H1 (cell line): Measurements from ENCODE around the gene GCSAM. TPM values are rescaled to one million over a fixed set of nuclear protein-coding genes. Genes with fewer than 3 reads are reported as not detected.

Experiments used
- CTCF ChIA-PET: fragments of 300-600 bp; sonication (Branson Sonifier 250); formaldehyde crosslinking; loops from one replicate; lab custom pipeline; 2021; ENCODE audit not compliant: partially characterized antibody; lab: Charles Lee
- POLR2A ChIA-PET: fragments of 300-600 bp; sonication (Branson Sonifier 250); formaldehyde crosslinking; loops from one replicate; lab custom pipeline; 2021; ENCODE audit warnings: inconsistent platforms; ENCODE audit not compliant: partially characterized antibody; lab: Charles Lee
- DNase-seq, 2 experiments: peaks; one replicate each; pipeline versions ENCODE4 v3.0.0 to v3.0.0-alpha.2; 2010 to 2022; ENCODE audit warnings: low spot score in 2 of 2, low read depth in 1 of 2, mixed read lengths in 1 of 2
- FAIRE-seq: peaks from 2 replicates; lab custom pipeline; 2011; peaks lifted over from hg19 to GRCh38; lab: Jason Lieb, UNC
- H2AFZ ChIP-seq: 2 replicates; pipeline ENCODE4 v1.8.1; 2012; ENCODE audit warnings: low read length, inconsistent platforms
- H2AK5ac ChIP-seq: 2 replicates; pipeline ENCODE4 v1.6.1; 2013; ENCODE audit warnings: low read depth, low read length
- H2BK120ac ChIP-seq: replicated peaks from 2 replicates; pipeline ENCODE3; 2013; ENCODE audit warnings: low read depth, low read length, inconsistent platforms
- H2BK12ac ChIP-seq: 2 replicates; pipeline ENCODE4 v1.6.1; 2013; ENCODE audit warnings: low read depth, low read length
- H2BK15ac ChIP-seq: 2 replicates; pipeline ENCODE4 v1.6.1; 2013; ENCODE audit warnings: low read length
- H2BK20ac ChIP-seq: 2 replicates; pipeline ENCODE4 v1.6.1; 2013; ENCODE audit warnings: low read length
- H2BK5ac ChIP-seq: 2 replicates; pipeline ENCODE4 v1.6.1; 2013; ENCODE audit warnings: low read depth, low read length
- H3K14ac ChIP-seq: 2 replicates; pipeline ENCODE4 v1.6.1; 2013; ENCODE audit warnings: inconsistent platforms; ENCODE audit not compliant: insufficient read length
- H3K18ac ChIP-seq: 2 replicates; pipeline ENCODE4 v1.6.1; 2013; ENCODE audit warnings: low read length; ENCODE audit errors: extremely low read depth
- H3K23ac ChIP-seq: 2 replicates; pipeline ENCODE4 v1.6.1; 2013; ENCODE audit warnings: inconsistent platforms; ENCODE audit not compliant: insufficient read length
- H3K23me2 ChIP-seq: 2 replicates; pipeline ENCODE4 v1.6.1; 2013; ENCODE audit warnings: low read depth, low read length
- H3K27ac ChIP-seq: 2 replicates; pipeline ENCODE4 v1.6.1; 2011; ENCODE audit warnings: low read depth, low read length, inconsistent platforms
- H3K27me3 ChIP-seq, 4 experiments: replicated peaks in 1 of 4; 1 replicate in 1 of 4; 2 replicates in 3 of 4; pipeline versions ENCODE4 v1.6.1 to v1.8.1; 2011 to 2013; ENCODE audit warnings: low read length in 3 of 4, mild to moderate bottlenecking in 3 of 4, inconsistent platforms in 2 of 4, mixed read lengths in 2 of 4, moderate library complexity in 1 of 4; ENCODE audit not compliant: control insufficient read depth in 3 of 4, insufficient read depth in 3 of 4; ENCODE audit errors: extremely low read depth in 1 of 4
- H3K36me3 ChIP-seq, 4 experiments: 2 replicates each; pipeline versions ENCODE4 v1.6.1 to v1.8.1; 2011 to 2013; ENCODE audit warnings: mild to moderate bottlenecking in 4 of 4, low read length in 3 of 4, moderate library complexity in 2 of 4, control low read depth in 1 of 4, inconsistent platforms in 1 of 4; ENCODE audit not compliant: insufficient read depth in 4 of 4, control insufficient read depth in 2 of 4
- H3K4ac ChIP-seq: replicated peaks from 2 replicates; pipeline ENCODE3; 2013; ENCODE audit warnings: low read length, low read depth, mixed read lengths, inconsistent platforms; ENCODE audit not compliant: insufficient read length
- H3K4me1 ChIP-seq, 4 experiments: replicated peaks in 1 of 4; 1 replicate in 1 of 4; 2 replicates in 3 of 4; pipeline versions ENCODE4 v1.6.1 to v1.8.1; 2011 to 2013; ENCODE audit warnings: low read length in 3 of 4, inconsistent platforms in 2 of 4, mixed read lengths in 1 of 4; ENCODE audit not compliant: insufficient read depth in 4 of 4, control insufficient read depth in 3 of 4
- H3K4me2 ChIP-seq, 2 experiments: 2 replicates each; pipeline versions ENCODE4 v1.6.1 to v1.8.1; 2011 to 2013; ENCODE audit warnings: low read depth in 2 of 2, low read length in 2 of 2, control low read depth in 1 of 2, inconsistent platforms in 1 of 2, mild to moderate bottlenecking in 1 of 2; ENCODE audit not compliant: insufficient read depth in 1 of 2
- H3K4me3 ChIP-seq, 4 experiments: fragments of 200-600, 300-600 bp in 1 of 4; sonication (generic), shearing (Covaris generic), sonication (Bioruptor Twin) in 1 of 4; 2 replicates each; pipeline versions ENCODE4 v1.5.1 to v1.8.1; 2011 to 2016; ENCODE audit warnings: low read length in 4 of 4, low read depth in 3 of 4, control low read depth in 2 of 4, inconsistent platforms in 2 of 4, mild to moderate bottlenecking in 2 of 4, mixed read lengths in 1 of 4, moderate library complexity in 1 of 4; ENCODE audit not compliant: insufficient read depth in 2 of 4; ENCODE audit errors: extremely low read depth in 1 of 4
- H3K56ac ChIP-seq: replicated peaks from 2 replicates; pipeline ENCODE3; 2013; ENCODE audit warnings: low read depth, mild to moderate bottlenecking, mixed read lengths, low read length, inconsistent platforms; ENCODE audit not compliant: insufficient read length
- H3K79me1 ChIP-seq: 2 replicates; pipeline ENCODE4 v1.6.1; 2013; ENCODE audit warnings: low read depth, low read length, control low read depth
- H3K79me2 ChIP-seq, 2 experiments: 2 replicates each; pipeline versions ENCODE4 v1.6.1 to v1.8.1; 2012 to 2013; ENCODE audit warnings: low read length in 2 of 2, mild to moderate bottlenecking in 2 of 2, inconsistent platforms in 1 of 2; ENCODE audit not compliant: insufficient read depth in 2 of 2, control insufficient read depth in 1 of 2
- H3K9ac ChIP-seq, 4 experiments: replicated peaks in 1 of 4; 1 replicate in 1 of 4; 2 replicates in 3 of 4; pipeline versions ENCODE4 v1.6.1 to v1.8.1; 2011 to 2013; ENCODE audit warnings: low read depth in 3 of 4, low read length in 3 of 4, control low read depth in 2 of 4, mild to moderate bottlenecking in 2 of 4, moderate library complexity in 2 of 4, inconsistent platforms in 1 of 4; ENCODE audit errors: extremely low read depth in 1 of 4
- H3K9me3 ChIP-seq, 2 experiments: 2 replicates each; pipeline versions ENCODE4 v1.6.1 to v1.8.1; 2012 to 2013; ENCODE audit warnings: mild to moderate bottlenecking in 2 of 2, moderate library complexity in 2 of 2, control low read depth in 1 of 2, inconsistent platforms in 1 of 2, low read depth in 1 of 2, low read length in 1 of 2, mixed read lengths in 1 of 2; ENCODE audit not compliant: insufficient read depth in 2 of 2
- H4K20me1 ChIP-seq, 2 experiments: replicated peaks in 1 of 2; 2 replicates each; pipeline versions ENCODE3 to v1.8.1; 2011 to 2013; ENCODE audit warnings: inconsistent platforms in 2 of 2, low read length in 2 of 2, mild to moderate bottlenecking in 1 of 2; ENCODE audit not compliant: insufficient read depth in 2 of 2, control insufficient read depth in 1 of 2
- H4K5ac ChIP-seq: 2 replicates; pipeline ENCODE4 v1.6.1; 2013; ENCODE audit warnings: low read length, low read depth, mixed read lengths, inconsistent platforms; ENCODE audit not compliant: insufficient read length
- H4K8ac ChIP-seq: 2 replicates; pipeline ENCODE4 v1.8.0; 2013; ENCODE audit warnings: mild to moderate bottlenecking, moderate library complexity, low read length, inconsistent platforms; ENCODE audit not compliant: insufficient read depth; ENCODE audit errors: extremely low read depth
- H4K91ac ChIP-seq: replicated peaks from 2 replicates; pipeline ENCODE3; 2013; ENCODE audit warnings: low read length, mixed read lengths, inconsistent platforms; ENCODE audit not compliant: insufficient read length
- BCL11A ChIP-seq, 2 experiments: IDR thresholded peaks; one replicate each; pipeline ENCODE4 v1.6.1; 2011; ENCODE audit warnings: low read depth in 2 of 2, low read length in 2 of 2, mild to moderate bottlenecking in 2 of 2
- BRCA1 ChIP-seq: IDR thresholded peaks from 2 replicates; pipeline ENCODE4 v1.6.1; 2012; ENCODE audit warnings: low read depth, low read length, improper control_type of control experiment
- CEBPB ChIP-seq: IDR thresholded peaks from 2 replicates; pipeline ENCODE4 v1.6.1; 2012; ENCODE audit warnings: low read depth, low read length
- CHD2 ChIP-seq: IDR thresholded peaks from 2 replicates; pipeline ENCODE4 v1.6.1; 2012; ENCODE audit warnings: low read length, improper control_type of control experiment
- EGR1 ChIP-seq: IDR thresholded peaks from 2 replicates; pipeline ENCODE4 v1.6.1; 2011; ENCODE audit warnings: low read depth, low read length, borderline replicate concordance
- HDAC6 ChIP-seq: IDR thresholded peaks from one replicate; pipeline ENCODE4 v1.7.1; 2012; ENCODE audit warnings: low read depth, mild to moderate bottlenecking, inconsistent platforms, low read length, moderate library complexity
- KDM1A ChIP-seq: fragments of 200-600, 300-600 bp; sonication (generic); IDR thresholded peaks from 2 replicates; pipeline ENCODE4 v1.7.1; 2016; ENCODE audit warnings: mild to moderate bottlenecking, low read length, borderline replicate concordance
- NANOG ChIP-seq: IDR thresholded peaks from 2 replicates; pipeline ENCODE4 v1.6.1; 2011; ENCODE audit warnings: low read length, low read depth, mild to moderate bottlenecking, inconsistent platforms; ENCODE audit not compliant: insufficient read depth, poor library complexity, severe bottlenecking
- RNF2 ChIP-seq: fragments of 200-900, 300-1000 bp; sonication (generic); IDR thresholded peaks from 2 replicates; pipeline ENCODE4 v1.7.1; 2016; ENCODE audit warnings: borderline replicate concordance, low read depth, mild to moderate bottlenecking, antibody characterized with exemption, low read length; ENCODE audit not compliant: poor library complexity, severe bottlenecking; ENCODE audit errors: missing control alignments
- SIX5 ChIP-seq: IDR thresholded peaks from 2 replicates; pipeline ENCODE4 v1.6.1; 2011; ENCODE audit warnings: mild to moderate bottlenecking, low read depth, low read length
- SP1 ChIP-seq: IDR thresholded peaks from 2 replicates; pipeline ENCODE4 v1.6.1; 2011; ENCODE audit warnings: low read depth, low read length
- SP2 ChIP-seq: IDR thresholded peaks from 2 replicates; pipeline ENCODE4 v1.6.1; 2012; ENCODE audit warnings: mild to moderate bottlenecking, low read length, inconsistent platforms
- SRF ChIP-seq: IDR thresholded peaks from 2 replicates; pipeline ENCODE4 v1.6.1; 2011; ENCODE audit warnings: mild to moderate bottlenecking, low read depth, low read length, moderate library complexity
- TAF1 ChIP-seq: IDR thresholded peaks from 2 replicates; pipeline ENCODE4 v1.6.1; 2011; ENCODE audit warnings: mild to moderate bottlenecking, low read depth, low read length
- YY1 ChIP-seq: IDR thresholded peaks from 2 replicates; pipeline ENCODE4 v1.6.1; 2011; ENCODE audit warnings: low read depth, mild to moderate bottlenecking, low read length
- WGBS, 2 experiments: shearing (Covaris generic) in 1 of 2; methylation state at CpG; one replicate each; pipeline versions ENCODE4 v1.1.6 to v1.1.7; 2013 to 2015; ENCODE audit warnings: low lambda C conversion rate in 2 of 2, mixed read lengths in 2 of 2, inconsistent platforms in 1 of 2, low coverage in 1 of 2, missing lambda C conversion rate in 1 of 2; ENCODE audit not compliant: insufficient replicate concordance in 2 of 2, insufficient coverage in 1 of 2, insufficient read length in 1 of 2; ENCODE audit errors: extremely low coverage in 1 of 2, missing lambda C conversion rate in 1 of 2; 5-methylcytosine and 5-hydroxymethylcytosine counted together
- polyA plus RNA-seq, 7 experiments: library from polyadenylated mRNA; depleted of rRNA in 3 of 7; stranded (reverse) in 5 of 7; unstranded in 2 of 7; fragments of >200 nt in 5 of 7; fragments of 200-250 nt in 2 of 7; gene quantifications; 1 replicate in 5 of 7; 2 replicates in 1 of 7; 4 replicates in 1 of 7; pipeline versions ENCODE4 v1.2.1 to v1.2.3, GENCODE V29; 2011 to 2013; ENCODE audit warnings: missing spikeins in 2 of 7, mixed read lengths in 2 of 7
- total RNA-seq: library from RNA; stranded (reverse); fragmentation: NEBNext Ultra II Directional; extraction: Animal tissue kit (Norgen Biotek cat#: 25700); gene quantifications from 2 replicates; pipeline ENCODE4 v1.2.1, GENCODE V29; 2021

Gene GCSAM
- total and polyA plus RNA-seq, 2 of the 8 experiments (the other 6 are each of a cell fraction or from before 2014, with no cell fraction given): not detected

DNA sequence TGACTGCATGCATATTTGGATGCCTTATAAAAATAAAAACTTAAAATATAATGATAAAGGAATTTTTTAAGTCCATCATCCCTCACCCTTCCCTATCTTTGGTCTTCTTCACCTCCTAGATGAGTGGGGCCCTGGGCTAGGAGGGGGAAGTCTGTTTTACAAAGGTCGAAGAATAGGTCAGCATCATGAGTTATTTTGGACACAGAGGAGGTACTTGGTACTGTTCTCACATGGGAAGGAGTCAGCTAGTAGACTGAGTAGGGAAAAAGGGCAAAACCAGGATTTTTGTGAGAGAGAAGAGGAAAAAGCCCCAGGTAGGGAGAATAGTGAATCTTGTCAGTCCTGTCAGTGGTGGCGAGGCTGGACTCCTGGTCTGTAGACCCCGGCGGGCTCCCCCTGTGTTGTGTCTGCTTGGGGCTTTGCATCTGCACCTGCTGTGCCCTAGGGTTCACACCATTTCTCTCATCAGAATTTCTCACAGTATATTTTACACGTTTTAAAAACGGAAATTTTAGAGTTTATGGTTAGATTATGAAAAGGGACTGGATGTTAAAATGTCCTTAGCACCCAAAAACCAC, 17.2 kb downstream of the GCSAM start:
- peaks cover 0 to 4% (median 2%) of the 10 kb centered on the region in 4 experiments; a peak in 2 of 7 replicates for H3K4me1 ChIP-seq
- no peak overlapping the region for H2AFZ ChIP-seq
- no peak for FAIRE-seq
- 87% methylated on average over 6 of the region's 6 CpGs; no CpG with 5 or more reads in 1 of the 2 experiments for WGBS, 2 experiments
- no peaks in the 10 kb centered on the region for H4K20me1 ChIP-seq
- no peak overlapping the region for H2BK12ac ChIP-seq
- H3K27me3 ChIP-seq: no peaks in the 10 kb centered on the region
- no peaks in the 10 kb centered on the region for H3K9me3 ChIP-seq
- H3K4me2 ChIP-seq: no peak overlapping the region
- no peak overlapping the region for H4K8ac ChIP-seq
- H3K23ac ChIP-seq: no peak overlapping the region
- H3K23me2 ChIP-seq: no peaks in the 10 kb centered on the region
- no peak overlapping the region for H4K91ac ChIP-seq
- no peak overlapping the region for H2BK20ac ChIP-seq
- no peak overlapping the region for H3K9ac ChIP-seq
- no peak overlapping the region for H3K14ac ChIP-seq
- DNase-seq: no peak
- no peak overlapping the region for H2AK5ac ChIP-seq
- ChIA-PET POLR2A (no interaction called here), CTCF (interaction anchor here (0.8 to 1.4 kb wide), 3 partner anchors 9 to 10 kb away, joined by 3 to 8 read pairs (median 4); no protein-coding TSS in a partner anchor)
- no peak overlapping the region for H3K18ac ChIP-seq
- H2BK15ac ChIP-seq: no peak overlapping the region
- no peak overlapping the region for H4K5ac ChIP-seq
- peaks cover 0 to 8% (median 3%) of the 10 kb centered on the region in 4 experiments; a peak in 6 of 8 replicates for H3K36me3 ChIP-seq
- no peak overlapping the region for H2BK5ac ChIP-seq
- H3K79me2 ChIP-seq: no peaks in the 10 kb centered on the region
- no peak overlapping the region for H3K4me3 ChIP-seq
- H3K27ac ChIP-seq: no peak overlapping the region
- no peak overlapping the region for H3K56ac ChIP-seq
- H3K79me1 ChIP-seq: no peaks in the 10 kb centered on the region
- H3K4ac ChIP-seq: no peak overlapping the region
- no peak overlapping the region for H2BK120ac ChIP-seq
- no peak for TF ChIP-seq CHD2
- no peak for TF ChIP-seq SIX5
- no peak for TF ChIP-seq NANOG
- TF ChIP-seq CEBPB: no peak
- TF ChIP-seq KDM1A: no peak
- no peak for TF ChIP-seq BCL11A (IDR thresholded peaks at IDR 0.05; ENCODE audit: low read depth in 2 of 2, low read length in 2 of 2)
- no peak for TF ChIP-seq RNF2
- no peak for TF ChIP-seq SRF
- TF ChIP-seq HDAC6: no peak
- no peak for TF ChIP-seq SP2
- no peak for TF ChIP-seq BRCA1
- TF ChIP-seq SP1: no peak
- TF ChIP-seq EGR1: no peak
- TF ChIP-seq YY1: no peak
- no peak for TF ChIP-seq TAF1
